Skeletal muscle cell (primary cell): Measurements from ENCODE around the gene ESPN.
A peak's percentile ranks its signal among the peaks of the same experiment; 100 is the strongest.

Source experiments
- DNase-seq: peaks from one replicate; pipeline ENCODE4 v3.0.0-alpha.2; 2010; ENCODE audit warnings: low read depth
- H3K4me3 ChIP-seq: 2 replicates; pipeline ENCODE4 v1.5.1; 2011; ENCODE audit warnings: low read depth, mild to moderate bottlenecking, control low read depth, low read length, moderate library complexity

The ESPN gene

DNA sequence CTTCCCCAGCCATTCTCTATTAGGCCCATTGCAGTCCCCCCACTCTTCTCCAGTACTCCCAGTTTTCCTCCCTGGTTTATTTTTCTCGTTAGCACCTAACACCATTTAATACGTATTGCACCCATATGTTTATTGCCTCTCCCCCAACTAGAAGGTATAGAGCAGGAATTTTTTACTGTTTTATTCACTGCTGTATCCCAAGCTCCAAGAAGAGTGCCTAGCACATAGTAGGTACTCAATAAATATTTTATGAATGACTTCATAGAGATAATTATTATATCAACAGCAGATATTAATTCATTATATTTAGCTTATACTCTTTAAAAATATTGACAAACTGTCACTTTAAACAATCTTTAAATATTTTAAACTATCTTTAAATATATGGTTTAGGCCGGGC lies 25.3 kb upstream of the ESPN start:
- DNase-seq: no peak
- no peak overlapping the region for H3K4me3 ChIP-seq

DNA sequence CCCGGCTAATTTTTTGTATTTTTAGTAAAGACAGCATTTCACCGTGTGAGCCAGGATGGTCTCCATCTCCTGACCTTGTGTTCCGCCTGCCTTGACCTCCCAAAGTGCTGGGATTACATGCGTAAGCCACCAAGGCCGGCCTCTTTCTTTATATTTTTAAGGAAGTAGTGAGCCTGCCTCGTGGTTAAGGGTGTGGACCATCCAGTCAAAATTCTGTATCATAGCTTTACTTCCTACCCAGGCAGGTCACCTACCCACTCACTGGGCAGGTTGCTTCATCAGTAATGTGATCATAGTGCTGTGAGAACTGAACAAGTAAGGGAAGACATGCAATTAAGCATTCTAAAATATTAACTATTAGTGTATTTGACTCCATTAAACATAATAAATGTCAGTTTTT lies 22.9 kb upstream of the ESPN start:
- no peak overlapping the region for H3K4me3 ChIP-seq
- no peak for DNase-seq

DNA sequence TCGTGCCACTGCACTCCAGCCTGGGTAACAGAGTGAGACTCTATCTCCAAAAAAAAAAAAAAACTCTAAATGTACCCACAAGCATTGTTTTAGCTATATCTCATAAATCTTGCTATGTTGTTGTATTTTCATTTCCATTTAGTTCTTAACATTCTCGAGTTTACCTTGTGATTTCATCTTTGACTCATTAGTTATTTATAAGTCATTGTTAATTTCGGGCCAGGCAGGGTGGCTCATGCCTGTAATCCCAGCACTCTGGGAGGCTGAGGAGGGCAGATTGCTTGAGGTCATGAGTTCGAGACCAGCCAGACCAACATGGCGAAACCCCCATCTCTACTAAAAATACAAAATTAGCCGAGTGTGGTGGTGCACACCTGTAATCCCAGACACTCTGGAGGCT lies 16.6 kb upstream of the ESPN start:
- no peak overlapping the region for H3K4me3 ChIP-seq
- DNase-seq: no peak

DNA sequence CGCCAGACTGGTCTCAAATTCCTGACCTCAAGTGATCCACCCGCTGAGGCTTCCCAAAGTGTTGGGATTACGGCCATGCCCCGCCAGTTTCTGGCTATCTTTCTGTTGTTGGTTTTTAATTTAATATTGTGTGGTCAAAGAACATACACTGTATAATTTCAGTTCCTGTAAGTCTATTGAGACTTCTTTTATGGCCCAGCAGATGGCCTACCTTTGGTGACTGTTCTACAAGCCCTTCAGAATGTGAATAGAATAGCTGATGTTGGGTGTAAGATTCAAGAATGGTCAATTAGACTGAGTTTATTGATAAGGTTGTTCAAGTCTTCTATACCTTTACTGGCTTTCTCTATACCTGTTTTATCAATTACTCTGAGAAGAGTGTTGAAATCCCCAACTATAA lies 15.5 kb upstream of the ESPN start:
- H3K4me3 ChIP-seq: no peak overlapping the region
- no peak for DNase-seq

DNA sequence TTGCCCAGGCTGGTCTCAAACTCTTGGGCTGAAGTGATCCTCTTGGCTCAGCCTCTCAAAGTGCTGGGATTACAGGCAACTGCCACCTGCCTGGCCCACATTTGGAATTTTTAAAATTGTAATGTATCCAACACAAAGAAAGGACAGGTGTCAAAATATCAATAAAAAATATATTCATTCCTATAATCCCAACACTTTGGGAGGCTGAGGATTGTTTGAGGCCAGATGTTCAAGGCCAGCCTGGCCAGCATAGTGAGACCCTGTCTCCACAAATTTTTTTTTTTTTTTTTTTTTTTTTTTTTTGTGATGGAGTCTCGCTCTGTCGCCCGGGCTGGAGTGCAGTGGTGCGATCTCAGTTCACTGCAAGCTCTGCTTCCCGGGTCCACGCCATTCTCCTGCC lies 14.8 kb upstream of the ESPN start:
- H3K4me3 ChIP-seq: no peak overlapping the region
- DNase-seq: no peak

DNA sequence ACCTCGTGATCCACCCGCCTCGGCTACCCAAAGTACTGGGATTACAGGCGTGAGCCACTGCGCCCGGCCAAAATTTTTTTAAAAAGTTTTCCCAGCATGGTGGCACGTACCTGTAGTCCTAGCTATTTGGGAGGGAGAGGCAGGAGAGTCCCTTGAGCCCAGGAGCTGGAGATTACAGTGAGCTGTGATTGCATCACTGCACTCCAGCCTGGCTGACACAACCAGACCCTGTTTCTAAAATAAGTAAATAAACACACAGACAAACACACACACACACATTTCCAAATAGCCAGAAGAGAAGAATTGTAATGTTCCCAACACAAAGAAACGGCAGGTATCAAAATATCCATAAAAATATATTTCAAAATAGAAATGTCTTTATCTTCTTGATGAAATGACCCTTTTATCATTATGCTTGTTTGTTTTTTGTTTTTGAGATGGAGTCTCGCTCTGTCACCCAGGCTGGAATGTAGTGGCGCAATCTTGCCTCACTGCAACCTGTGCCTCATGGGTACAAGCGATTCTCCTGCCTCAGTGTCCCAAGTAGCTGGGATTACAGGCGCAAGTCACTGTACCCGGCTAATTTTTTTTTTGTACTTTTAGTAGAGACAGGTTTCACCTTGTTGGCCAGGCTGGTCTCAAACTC lies 14.2 kb upstream of the ESPN start:
- no peak overlapping the region for H3K4me3 ChIP-seq
- DNase-seq: no peak

DNA sequence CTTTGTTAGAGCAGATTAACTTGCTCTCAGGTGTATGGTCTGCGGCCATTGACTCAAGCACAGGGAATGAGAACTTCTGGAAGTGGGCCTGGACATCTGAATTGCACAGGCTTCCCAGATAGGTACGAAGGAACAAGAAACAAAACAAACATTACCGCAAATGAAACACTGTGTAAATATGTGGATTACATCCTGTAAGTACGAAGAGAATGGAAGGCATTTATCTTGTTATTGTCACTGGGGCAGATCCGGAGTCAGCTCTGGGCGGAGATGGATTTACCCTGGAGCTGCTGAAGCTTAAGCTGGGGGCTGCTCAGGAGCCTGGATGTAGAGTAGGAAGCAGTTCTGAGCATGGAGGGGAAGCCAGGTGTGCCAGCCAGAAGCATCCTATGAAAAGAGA lies 11.7 kb upstream of the ESPN start:
- no peak overlapping the region for H3K4me3 ChIP-seq

DNA sequence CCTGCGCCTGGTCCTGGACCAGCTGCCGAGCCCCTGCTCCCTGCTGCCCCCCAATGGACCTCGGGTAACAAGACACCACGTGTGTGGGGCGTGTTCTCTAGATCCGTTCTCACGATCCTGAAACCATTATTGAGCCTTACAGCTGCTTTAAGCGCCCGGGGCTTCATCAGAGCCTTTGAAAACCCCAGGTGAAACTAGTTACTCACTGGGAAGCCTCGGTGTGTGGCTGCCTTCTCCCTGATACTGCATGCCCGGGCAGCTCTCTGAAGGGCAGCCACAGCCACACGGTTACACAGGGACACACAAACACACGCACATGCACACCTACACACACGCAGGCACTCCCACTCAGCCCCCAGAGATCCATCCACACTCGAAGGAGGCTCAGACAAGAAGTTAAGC lies 10.1 kb upstream of the ESPN start:
- peak overlapping the region; percentile 18 for H3K4me3 ChIP-seq
- DNase-seq: no peak

More for the DNA sequence above, 11.7 kb upstream of the ESPN start:
- DNase-seq: no peak

DNA sequence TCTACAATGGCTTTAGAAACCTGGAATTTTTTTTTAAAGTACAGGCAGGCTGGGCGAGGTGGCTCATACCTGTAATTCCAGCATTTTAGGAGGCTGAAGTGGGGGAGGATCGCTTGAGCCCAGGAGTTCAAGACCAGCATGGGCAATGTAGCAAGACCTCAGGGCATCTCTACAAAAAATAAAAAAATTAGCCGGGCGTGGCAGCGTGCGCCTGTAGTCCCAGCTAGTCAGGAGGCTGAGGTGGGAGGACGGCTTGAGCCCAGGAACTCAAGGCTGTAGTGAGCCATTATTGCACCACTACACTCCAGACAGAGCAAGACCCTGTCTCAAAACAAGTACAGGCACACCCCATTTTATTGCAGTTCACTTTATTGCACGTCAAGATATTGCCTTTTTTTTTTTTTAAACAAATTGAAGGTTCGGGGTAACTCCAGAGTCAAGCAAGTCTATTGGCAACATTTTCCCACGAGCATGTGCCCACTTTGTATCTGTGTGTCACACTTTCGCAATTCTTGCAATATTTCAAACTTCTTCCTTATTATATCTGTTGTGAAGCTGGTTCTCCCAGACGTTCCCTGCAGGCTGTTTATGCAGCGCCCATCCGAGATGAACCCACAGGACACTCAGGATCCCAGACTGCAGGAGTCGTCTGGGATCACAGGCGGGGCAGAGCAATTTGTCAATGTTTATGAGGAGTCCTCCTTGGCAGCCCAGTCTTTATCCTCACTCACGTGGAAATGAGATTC lies 9.5 kb upstream of the ESPN start:
- H3K4me3 ChIP-seq: no peak overlapping the region
- no peak for DNase-seq

DNA sequence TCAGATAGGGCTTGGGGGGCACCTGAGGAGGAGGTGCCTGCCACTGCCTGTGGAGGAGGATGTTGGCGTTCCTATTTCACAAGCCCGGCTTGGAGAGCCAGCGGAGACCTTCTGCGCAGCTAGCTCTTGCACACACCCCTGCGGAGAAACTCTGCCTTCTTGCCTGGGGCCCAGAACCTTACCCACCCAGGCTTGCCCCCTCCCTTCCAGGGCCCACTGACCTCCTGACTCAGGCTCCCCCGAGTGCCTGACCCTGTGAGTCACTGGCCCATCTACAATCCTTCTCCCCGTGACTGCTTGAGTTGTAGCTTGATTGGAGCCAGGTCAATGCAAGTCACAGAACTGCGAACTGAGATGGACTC lies 8.3 kb upstream of the ESPN start:
- H3K4me3 ChIP-seq: no peak overlapping the region
- no peak for DNase-seq

DNA sequence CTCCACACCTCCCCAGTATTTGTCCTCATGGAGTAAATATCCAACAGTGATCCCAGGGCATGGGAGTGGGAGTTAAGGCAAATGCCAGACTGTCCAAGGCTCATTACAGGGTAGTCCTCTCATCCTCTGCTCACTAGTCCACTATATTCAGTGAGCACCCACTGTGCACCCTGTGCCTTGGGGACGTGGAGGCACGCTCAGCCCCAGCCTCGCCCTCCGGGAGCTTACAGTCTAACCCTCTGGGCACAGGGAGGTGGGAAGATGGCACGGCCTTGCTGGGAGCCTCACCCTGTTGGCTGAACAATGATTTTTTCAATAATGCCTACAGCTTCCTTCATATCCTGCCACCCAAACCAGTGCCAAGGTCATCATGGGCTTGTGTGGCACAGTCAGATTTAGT lies 7.7 kb upstream of the ESPN start:
- DNase-seq: no peak
- H3K4me3 ChIP-seq: no peak overlapping the region

DNA sequence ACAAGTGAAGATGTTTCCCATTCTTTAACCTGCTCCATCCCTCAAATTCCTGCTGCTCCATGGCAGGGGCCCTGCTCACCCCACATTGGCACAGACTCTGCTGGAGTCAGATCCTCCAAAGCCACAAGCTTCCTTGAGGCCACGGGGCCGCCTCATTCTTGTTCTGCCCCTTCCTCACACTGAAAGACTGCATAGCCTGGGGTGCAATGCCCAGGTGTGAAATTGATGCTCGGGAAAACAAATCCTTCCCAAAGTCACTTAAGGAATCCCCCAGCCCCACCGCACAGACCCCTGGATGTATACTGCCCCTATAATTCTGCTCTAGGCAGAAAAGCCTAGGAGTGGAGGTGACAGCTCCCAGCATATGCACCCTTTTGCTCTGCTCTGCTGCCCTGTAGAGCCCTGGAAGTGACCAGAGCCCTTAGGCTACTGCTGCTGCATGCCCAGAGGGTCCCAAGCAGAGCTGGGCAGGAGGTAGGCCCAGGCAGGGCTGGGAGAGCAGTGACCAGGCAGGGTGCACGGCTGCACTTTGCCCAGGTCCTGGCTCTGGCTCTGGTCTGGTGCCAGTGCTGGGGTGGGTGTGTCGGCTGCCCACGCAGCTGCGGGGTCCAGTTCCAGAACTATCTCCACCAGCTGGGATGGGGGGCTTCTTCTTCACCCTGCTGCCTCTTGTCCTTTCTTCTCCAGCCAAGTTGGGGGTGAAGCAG lies 6.5 kb upstream of the ESPN start:
- DNase-seq: no peak

DNA sequence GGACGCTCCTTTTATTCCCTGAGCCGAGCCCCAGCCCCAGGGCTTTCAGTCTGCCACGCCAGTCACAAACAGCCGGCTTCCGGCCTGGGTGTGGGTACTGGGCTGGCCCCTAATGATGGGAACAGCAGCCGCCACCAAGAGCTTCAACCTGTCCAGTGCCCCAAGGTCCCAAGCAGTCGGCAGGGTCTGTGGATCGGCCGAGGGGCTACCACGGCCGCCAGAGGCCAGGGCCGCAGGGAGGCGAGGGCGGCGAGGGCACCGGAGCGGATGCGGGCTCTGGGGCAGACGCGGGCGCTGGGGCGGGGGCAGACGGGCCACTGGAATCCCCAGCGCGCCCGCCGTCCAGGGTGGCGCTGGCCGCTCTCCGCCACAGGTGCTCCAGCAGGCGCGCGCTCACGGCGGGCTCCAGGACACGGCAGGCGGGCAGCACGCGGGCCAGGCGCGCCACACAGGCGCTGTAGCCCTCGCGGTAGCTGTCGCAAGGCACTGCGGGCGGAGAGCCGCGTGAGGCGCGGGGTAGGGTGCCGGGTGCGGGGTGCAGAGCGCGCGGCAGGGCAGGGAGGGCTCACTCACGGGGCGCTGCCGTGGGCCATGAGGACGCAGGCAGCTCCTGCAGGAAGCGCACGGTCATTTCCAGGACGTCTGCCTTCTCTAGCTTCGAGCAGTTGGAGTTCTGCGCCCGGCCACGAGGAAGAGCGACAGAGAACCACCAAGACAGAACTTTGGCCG lies 5.7 kb upstream of the ESPN start:
- H3K4me3 ChIP-seq: no peak overlapping the region
- no peak for DNase-seq

More for the DNA sequence above, 6.5 kb upstream of the ESPN start:
- H3K4me3 ChIP-seq: no peak overlapping the region

DNA sequence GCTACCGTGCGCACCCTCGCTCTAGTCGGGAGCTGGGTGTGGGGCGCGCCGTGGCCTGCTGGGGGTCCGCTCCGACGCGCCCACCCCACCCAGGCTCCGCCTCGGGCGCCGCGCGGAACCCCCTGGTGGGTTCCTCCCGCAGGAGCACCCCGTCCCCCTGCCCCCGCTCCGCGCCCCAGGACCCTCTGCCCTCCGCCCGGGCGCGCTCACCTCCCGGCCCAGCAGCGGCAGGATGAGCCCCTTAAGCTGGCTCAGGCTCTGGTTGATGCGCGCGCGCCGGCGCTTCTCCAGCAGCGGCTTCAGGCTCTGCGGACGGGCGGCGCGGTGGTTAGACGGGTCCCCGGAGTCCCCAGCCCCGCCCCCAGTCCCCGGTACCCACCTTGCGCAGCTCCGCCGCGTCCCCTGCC lies 5.2 kb upstream of the ESPN start:
- H3K4me3 ChIP-seq: peak overlapping the region; percentile 28
- no peak for DNase-seq

DNA sequence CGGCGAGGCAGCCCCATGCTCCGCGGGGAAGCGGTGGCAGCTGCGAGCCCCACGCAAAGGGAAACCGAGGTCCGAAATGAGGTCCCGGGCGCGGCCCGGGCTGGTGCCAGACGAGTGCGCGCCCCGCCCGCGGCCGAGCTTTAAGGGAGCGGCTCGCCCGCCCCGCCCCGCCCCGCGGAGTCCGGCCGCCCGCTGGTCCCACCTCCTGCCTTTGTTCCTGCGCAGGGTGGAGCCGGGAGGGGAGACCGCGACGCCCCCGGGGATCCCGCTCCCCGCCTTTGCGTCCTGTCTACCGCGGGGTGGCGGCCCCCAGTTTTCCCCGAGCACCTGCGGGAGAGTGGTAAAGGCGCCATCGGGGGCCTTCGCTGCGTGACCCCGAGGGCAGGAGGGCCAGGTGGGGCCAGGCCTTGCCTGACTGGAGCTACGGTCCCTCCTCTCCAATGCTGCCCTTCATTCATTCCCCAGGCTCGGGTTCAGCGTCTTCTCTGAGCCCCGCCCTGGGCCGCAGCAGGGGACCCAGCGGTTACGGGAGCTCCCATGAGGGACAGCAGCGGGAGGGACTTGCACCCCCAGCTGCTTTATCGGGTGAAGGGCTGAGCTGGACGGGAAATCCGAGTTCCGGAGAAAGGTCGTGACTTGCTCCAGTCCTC lies 4.6 kb upstream of the ESPN start, which contains the start of gene HES2:
Gene HES2 (minus strand): TSS at position 116 of the 650 bp plus-strand sequence. CDS start 99 bp downstream, at position 17.
- peak within 1 kb of the TSS; percentile 28 for H3K4me3 ChIP-seq
- no peak for DNase-seq

DNA sequence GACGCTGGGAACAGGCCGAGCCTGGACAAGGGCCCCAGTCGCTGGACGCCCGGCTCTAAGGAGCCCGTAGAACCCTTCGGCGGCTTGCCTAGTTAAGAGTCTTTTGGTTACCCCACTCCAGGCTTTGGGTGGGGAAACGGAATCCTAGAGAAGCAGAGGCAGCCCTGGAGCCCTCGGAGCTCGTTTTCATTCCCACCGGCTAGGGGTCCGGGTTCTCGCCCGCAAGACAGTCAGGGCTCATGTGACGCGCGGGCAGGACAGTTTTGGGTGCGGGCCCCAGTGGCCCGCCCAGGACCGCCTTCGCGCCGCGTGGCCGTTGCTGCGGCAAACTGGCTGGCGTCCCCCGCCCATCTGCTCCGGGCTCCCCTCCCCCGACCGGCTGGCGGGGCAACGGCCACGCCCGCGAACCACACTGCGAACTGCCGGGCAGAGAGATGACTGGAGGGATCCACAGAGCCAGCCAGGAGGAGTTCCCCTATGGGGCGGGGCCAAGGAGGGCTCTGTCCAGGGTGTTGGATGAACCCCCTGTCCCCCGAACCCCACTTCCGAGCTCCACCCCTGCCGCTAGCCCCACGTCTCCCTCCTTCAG lies 4.0 kb upstream of the ESPN start:
- no peak for DNase-seq
- H3K4me3 ChIP-seq: peak overlapping the region; percentile 11

DNA sequence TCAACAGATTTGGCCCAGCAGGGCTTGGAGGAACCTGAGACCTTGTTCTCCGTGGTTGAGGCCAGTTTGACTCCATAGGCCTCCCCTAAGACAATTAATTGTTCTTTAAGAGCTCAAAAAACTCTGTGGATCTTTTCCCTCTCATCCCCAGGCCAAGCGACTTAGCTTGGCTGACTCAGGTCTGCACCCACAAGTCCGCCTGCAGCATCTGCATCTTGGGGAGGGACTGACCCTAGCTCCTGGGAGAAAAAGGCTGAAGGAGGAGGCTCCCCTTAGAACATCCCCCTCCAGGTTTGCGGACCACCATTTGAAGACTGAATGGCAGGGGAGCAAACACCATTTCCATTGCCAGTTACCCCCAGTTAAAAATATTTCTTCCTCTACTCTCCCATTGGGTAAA lies 3.3 kb upstream of the ESPN start:
- no peak for DNase-seq
- no peak overlapping the region for H3K4me3 ChIP-seq

DNA sequence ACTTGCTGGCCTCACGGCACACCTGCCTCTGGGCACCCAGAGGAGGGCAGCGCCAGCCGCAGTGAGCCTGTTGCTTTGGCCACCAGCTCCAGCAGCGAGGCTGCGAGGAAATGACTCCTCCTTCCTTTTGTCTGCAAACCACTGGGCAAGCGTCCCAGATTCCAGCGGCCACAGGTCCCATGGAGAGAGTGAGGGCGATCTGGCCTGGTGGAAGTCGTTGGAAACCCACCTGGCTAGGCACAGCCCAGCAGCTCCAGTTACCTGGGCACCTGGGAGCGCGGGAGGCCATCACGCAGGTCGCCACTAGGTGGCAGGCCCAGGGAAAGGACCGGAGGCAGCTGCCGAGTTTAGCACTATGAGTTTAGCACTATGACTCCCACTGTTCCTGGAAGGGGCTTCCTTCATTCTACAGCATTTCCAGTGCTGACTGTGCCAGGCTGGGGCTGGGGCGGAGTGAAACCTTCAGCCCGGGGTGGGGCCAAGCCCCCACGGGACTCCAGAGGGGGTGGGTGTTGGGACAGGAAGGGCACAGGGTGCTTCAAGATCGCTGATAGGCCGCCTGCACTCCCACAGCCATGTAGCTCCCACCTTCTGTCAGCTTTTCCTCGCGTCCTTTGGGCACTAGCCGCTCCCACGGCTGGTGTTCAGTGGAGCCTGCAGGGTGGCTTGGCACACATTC lies 1.1 kb upstream of the ESPN start:
- DNase-seq: no peak
- H3K4me3 ChIP-seq: no peak overlapping the region
